ENCODE results near the gene RTN4IP1.
"Not testable (repeated sequence)": the region's sequence is repeated elsewhere in the genome, so short reads cannot be mapped to it uniquely, and the experiment has no call there.

The RTN4IP1 gene

GRCh38 chr6:106612671-106613416 lies 16.5 kb downstream of the RTN4IP1 start:
- no peaks in the 10 kb centered on the region for H3K4me1 ChIP-seq (ENCODE audit: insufficient read depth, low read length)
- no peaks in the 10 kb centered on the region for H3K27me3 ChIP-seq (ENCODE audit: control insufficient read depth in 1 of 2, insufficient read depth in 2 of 2, low read length in 2 of 2)
- H3K36me3 ChIP-seq (ENCODE audit: insufficient read depth, low read length) = peaks cover 10% of the 10 kb centered on the region
- no peak overlapping the region for H3K9ac ChIP-seq (ENCODE audit: low read length)
- H3K9me3 ChIP-seq (ENCODE audit: low read length) = no peaks in the 10 kb centered on the region
- H3K4me3 ChIP-seq (ENCODE audit: low read depth in 1 of 2, low read length in 2 of 2) = no peak overlapping the region
- no peak overlapping the region for H3K27ac ChIP-seq (ENCODE audit: low read depth, low read length)

GRCh38 chr6:106611030-106611429 lies 18.3 kb downstream of the RTN4IP1 start:
- Histone ChIP-seq H3K27ac (ENCODE audit: low read depth, low read length) (no peak overlapping the region), H3K4me3 (ENCODE audit: low read depth in 1 of 2, low read length in 2 of 2) (no peak overlapping the region), H3K36me3 (ENCODE audit: insufficient read depth, low read length) (peaks cover 5% of the 10 kb centered on the region), H3K27me3 (ENCODE audit: control insufficient read depth in 1 of 2, insufficient read depth in 2 of 2, low read length in 2 of 2) (no peaks in the 10 kb centered on the region), H3K4me1 (ENCODE audit: insufficient read depth, low read length) (no peaks in the 10 kb centered on the region), H3K9ac (ENCODE audit: low read length) (no peak overlapping the region), H3K9me3 (ENCODE audit: low read length) (no peaks in the 10 kb centered on the region)

DNA sequence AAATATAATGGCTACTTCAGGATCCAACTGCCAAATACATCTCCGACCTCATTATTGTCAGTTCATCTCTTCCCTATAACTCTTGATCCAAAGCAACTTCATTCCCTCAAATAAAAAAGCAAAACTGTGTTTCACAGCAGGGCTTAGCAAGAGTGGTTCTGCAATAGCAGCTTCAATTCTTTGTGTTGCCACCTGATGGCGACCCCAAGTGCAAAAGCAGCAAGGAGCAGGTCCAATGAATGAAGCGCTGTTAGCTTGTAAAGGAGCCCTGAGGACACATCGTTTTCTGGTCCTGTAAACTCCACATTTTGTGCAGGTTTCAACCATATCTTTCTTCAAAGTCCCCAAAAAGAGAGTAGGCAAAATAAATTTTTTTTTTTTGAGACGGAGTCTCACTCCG lies 19.6 kb downstream of the RTN4IP1 start:
- H3K9me3 ChIP-seq (ENCODE audit: low read length) = no peaks in the 10 kb centered on the region
- H3K4me3 ChIP-seq (ENCODE audit: low read depth in 1 of 2, low read length in 2 of 2) = no peak overlapping the region
- H3K4me1 ChIP-seq (ENCODE audit: insufficient read depth, low read length) = no peaks in the 10 kb centered on the region
- H3K27me3 ChIP-seq (ENCODE audit: control insufficient read depth in 1 of 2, insufficient read depth in 2 of 2, low read length in 2 of 2) = no peaks in the 10 kb centered on the region
- no peak overlapping the region for H3K27ac ChIP-seq (ENCODE audit: low read depth, low read length)
- H3K9ac ChIP-seq (ENCODE audit: low read length) = no peak overlapping the region
- H3K36me3 ChIP-seq (ENCODE audit: insufficient read depth, low read length) = peaks cover 5% of the 10 kb centered on the region

GRCh38 chr6:106608080-106608668 lies 21.1 kb downstream of the RTN4IP1 start:
- Histone ChIP-seq H3K27ac (ENCODE audit: low read depth, low read length) (no peak overlapping the region), H3K4me1 (ENCODE audit: insufficient read depth, low read length) (no peaks in the 10 kb centered on the region), H3K9me3 (ENCODE audit: low read length) (no peaks in the 10 kb centered on the region), H3K36me3 (ENCODE audit: insufficient read depth, low read length) (no peaks in the 10 kb centered on the region), H3K4me3 (ENCODE audit: low read depth in 1 of 2, low read length in 2 of 2) (no peak overlapping the region), H3K9ac (ENCODE audit: low read length) (no peak overlapping the region), H3K27me3 (ENCODE audit: control insufficient read depth in 1 of 2, insufficient read depth in 2 of 2, low read length in 2 of 2) (no peaks in the 10 kb centered on the region)

DNA sequence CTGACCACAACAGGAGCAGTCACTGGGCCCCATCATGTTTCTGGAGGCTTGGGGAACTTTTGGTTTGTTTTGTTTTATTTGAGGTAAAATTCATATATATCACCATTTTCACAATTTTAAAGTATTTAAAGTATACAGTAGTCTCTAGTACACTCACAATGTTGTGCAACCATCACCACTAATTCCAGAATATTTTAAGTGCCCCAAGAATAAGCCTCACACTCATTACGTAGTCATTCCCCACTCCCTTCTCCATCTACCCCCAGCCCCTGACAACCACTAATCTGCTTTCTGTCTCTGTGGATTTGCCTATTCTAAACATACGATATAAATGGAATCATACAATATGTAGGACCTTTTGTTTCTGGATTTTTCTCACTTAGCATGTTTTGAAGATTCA lies 29.0 kb downstream of the RTN4IP1 start:
- no peaks in the 10 kb centered on the region for H3K4me1 ChIP-seq (ENCODE audit: insufficient read depth, low read length)
- no peak overlapping the region for H3K9ac ChIP-seq (ENCODE audit: low read length)
- H3K36me3 ChIP-seq (ENCODE audit: insufficient read depth, low read length) = no peaks in the 10 kb centered on the region
- H3K27me3 ChIP-seq (ENCODE audit: control insufficient read depth in 1 of 2, insufficient read depth in 2 of 2, low read length in 2 of 2) = no peaks in the 10 kb centered on the region
- no peaks in the 10 kb centered on the region for H3K9me3 ChIP-seq (ENCODE audit: low read length)
- no peak overlapping the region for H3K27ac ChIP-seq (ENCODE audit: low read depth, low read length)
- H3K4me3 ChIP-seq (ENCODE audit: low read depth in 1 of 2, low read length in 2 of 2) = no peak overlapping the region

DNA sequence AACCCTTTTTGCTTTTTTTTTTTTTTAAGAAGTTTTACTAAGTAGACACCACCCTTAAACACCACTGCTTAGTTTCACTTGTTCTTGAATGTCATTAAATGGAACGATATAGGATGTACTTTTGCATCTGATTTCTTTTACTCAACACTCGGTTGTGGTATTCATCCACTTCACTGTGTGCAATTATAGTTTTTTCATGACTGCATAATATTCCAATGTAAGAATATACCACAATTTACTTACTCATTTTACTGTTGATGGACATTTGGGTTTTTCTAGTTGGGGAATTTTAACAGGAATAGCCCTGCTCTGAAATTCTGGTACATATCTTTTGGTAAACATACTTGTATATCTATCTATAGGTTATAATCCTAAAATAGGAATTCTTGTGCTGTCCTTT lies 29.9 kb downstream of the RTN4IP1 start:
- Histone ChIP-seq H3K9ac (ENCODE audit: low read length) (no peak overlapping the region), H3K27ac (ENCODE audit: low read depth, low read length) (no peak overlapping the region), H3K9me3 (ENCODE audit: low read length) (no peaks in the 10 kb centered on the region), H3K27me3 (ENCODE audit: control insufficient read depth in 1 of 2, insufficient read depth in 2 of 2, low read length in 2 of 2) (no peaks in the 10 kb centered on the region), H3K4me1 (ENCODE audit: insufficient read depth, low read length) (no peaks in the 10 kb centered on the region), H3K4me3 (ENCODE audit: low read depth in 1 of 2, low read length in 2 of 2) (no peak overlapping the region), H3K36me3 (ENCODE audit: insufficient read depth, low read length) (no peaks in the 10 kb centered on the region)

DNA sequence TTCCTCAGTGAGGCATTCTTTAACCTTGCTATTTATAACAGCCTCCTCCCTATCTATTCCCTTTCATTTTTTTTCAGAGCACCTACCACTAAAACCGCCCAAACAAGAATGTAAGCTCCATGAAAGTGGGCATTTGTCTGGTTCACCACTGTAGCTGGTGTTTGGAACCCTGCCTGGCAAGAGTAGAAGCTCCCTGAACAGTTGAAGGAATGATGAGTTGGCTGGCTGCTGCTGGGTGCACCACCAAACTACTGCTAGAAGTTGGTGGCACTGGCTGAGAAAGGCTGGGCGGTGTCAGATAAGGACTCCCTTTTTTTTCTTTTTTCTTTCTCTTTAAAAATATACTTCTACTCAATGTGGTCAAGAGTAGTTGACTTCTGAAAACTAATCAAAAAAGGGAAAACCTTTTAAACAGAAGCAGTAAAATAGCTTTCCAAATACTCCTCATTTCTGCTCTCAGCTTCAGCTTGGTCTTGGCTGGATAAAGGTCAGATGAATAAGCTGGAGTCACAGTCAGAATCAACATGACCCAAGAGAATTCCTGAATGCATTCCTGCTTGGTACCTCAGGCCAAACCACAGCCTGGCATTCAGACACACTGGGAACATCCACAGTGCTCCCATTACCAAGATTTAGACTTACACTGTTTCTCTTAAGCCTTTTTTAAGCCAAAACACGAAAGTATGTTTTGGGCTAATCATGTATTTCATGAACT lies 38.0 kb downstream of the RTN4IP1 start:
- no peak overlapping the region for H3K4me3 ChIP-seq (ENCODE audit: low read depth in 1 of 2, low read length in 2 of 2)
- no peak overlapping the region for H3K27ac ChIP-seq (ENCODE audit: low read depth, low read length)
- H3K9ac ChIP-seq (ENCODE audit: low read length) = no peak overlapping the region
- H3K9me3 ChIP-seq (ENCODE audit: low read length) = no peaks in the 10 kb centered on the region
- no peaks in the 10 kb centered on the region for H3K4me1 ChIP-seq (ENCODE audit: insufficient read depth, low read length)
- no peaks in the 10 kb centered on the region for H3K27me3 ChIP-seq (ENCODE audit: control insufficient read depth in 1 of 2, insufficient read depth in 2 of 2, low read length in 2 of 2)
- H3K36me3 ChIP-seq (ENCODE audit: insufficient read depth, low read length) = peaks cover 4% of the 10 kb centered on the region

DNA sequence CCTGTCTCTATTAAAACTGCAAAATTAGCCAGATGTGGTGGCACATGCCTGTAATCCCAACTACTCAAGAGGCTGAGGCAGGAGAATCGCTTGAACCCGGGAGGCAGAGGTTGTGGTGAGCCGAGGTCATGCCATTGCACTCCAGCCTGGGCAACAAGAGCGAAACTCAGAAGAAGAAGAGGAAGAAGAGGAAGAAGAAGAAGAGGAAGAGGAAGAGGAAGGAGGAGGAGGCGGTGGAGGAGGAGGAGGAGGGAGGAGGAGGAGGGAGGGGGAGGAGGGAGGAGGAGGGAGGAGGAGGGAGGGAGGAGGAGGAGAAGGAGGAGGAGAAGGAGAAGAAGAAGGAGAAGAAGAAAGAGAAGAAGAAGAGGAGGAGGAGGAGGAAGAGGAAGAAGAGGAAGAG lies 40.4 kb downstream of the RTN4IP1 start:
- not testable (repeated sequence) for H3K9ac ChIP-seq (ENCODE audit: low read length); H3K4me3 ChIP-seq (ENCODE audit: low read depth in 1 of 2, low read length in 2 of 2); H3K4me1 ChIP-seq (ENCODE audit: insufficient read depth, low read length); H3K9me3 ChIP-seq (ENCODE audit: low read length); H3K27me3 ChIP-seq (ENCODE audit: control insufficient read depth in 1 of 2, insufficient read depth in 2 of 2, low read length in 2 of 2); H3K36me3 ChIP-seq (ENCODE audit: insufficient read depth, low read length); H3K27ac ChIP-seq (ENCODE audit: low read depth, low read length)

DNA sequence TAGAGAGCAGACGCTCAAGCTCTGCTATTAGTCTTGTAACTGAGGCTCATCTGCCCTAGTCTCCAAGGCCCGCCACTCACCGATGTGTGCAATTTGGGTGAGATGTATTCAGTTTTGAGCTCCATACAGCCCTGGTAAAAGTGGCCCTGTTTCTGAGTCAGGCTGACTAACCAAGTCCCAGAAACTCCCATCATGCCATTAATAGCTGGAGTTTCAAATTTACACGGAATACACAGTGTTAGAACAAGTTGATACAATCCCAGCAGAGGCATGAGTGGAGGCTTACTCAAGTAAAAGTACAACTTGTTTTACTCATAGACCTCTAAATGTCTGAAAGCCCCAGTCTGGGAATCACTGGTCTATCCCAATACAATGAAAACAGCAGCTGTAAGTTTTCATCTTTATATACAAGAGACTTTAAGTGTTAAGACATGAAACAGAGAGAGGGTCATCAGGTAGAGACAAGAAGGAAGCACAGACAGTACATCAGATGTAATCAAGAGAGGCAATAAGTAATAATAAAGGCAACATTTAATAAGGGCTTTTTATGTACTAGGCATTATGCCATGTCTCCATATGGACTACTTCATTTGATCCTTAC lies 42.4 kb downstream of the RTN4IP1 start:
- Histone ChIP-seq H3K27ac (ENCODE audit: low read depth, low read length) (no peak overlapping the region), H3K4me3 (ENCODE audit: low read depth in 1 of 2, low read length in 2 of 2) (no peak overlapping the region), H3K4me1 (ENCODE audit: insufficient read depth, low read length) (no peaks in the 10 kb centered on the region), H3K27me3 (ENCODE audit: control insufficient read depth in 1 of 2, insufficient read depth in 2 of 2, low read length in 2 of 2) (no peaks in the 10 kb centered on the region), H3K9me3 (ENCODE audit: low read length) (no peaks in the 10 kb centered on the region), H3K36me3 (ENCODE audit: insufficient read depth, low read length) (peaks cover 12% of the 10 kb centered on the region), H3K9ac (ENCODE audit: low read length) (no peak overlapping the region)

- Histone ChIP-seq H3K9ac (ENCODE audit: low read length) (no peak overlapping the region), H3K27me3 (ENCODE audit: control insufficient read depth in 1 of 2, insufficient read depth in 2 of 2, low read length in 2 of 2) (no peaks in the 10 kb centered on the region), H3K36me3 (ENCODE audit: insufficient read depth, low read length) (peaks cover 7% of the 10 kb centered on the region), H3K4me1 (ENCODE audit: insufficient read depth, low read length) (no peaks in the 10 kb centered on the region), H3K27ac (ENCODE audit: low read depth, low read length) (no peak overlapping the region), H3K9me3 (ENCODE audit: low read length) (no peaks in the 10 kb centered on the region), H3K4me3 (ENCODE audit: low read depth in 1 of 2, low read length in 2 of 2) (no peak overlapping the region)
Observed at GRCh38 chr6:106581468-106581867, 47.8 kb downstream of the RTN4IP1 start.

DNA sequence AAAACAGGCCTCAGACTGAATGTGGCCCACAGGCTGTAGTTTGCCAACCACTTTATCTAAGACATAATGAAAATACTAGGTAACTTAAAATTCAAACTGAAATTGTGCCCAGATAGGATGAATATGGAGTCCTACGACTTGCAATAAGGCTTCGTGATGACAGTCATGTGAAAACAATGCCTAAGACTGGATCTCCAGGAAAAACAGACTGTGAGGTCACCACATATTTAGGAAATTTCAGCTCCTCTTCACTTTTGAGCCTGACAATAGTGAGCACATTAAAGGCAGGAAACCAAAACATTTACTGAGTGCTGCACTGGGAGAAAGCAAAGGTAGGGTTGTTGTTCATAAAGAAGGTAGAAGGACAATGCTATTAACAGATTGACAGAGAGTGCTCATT lies 50.0 kb downstream of the RTN4IP1 start:
- H3K9me3 ChIP-seq (ENCODE audit: low read length) = no peaks in the 10 kb centered on the region
- H3K27me3 ChIP-seq (ENCODE audit: control insufficient read depth in 1 of 2, insufficient read depth in 2 of 2, low read length in 2 of 2) = no peaks in the 10 kb centered on the region
- no peak overlapping the region for H3K9ac ChIP-seq (ENCODE audit: low read length)
- H3K36me3 ChIP-seq (ENCODE audit: insufficient read depth, low read length) = peaks cover 7% of the 10 kb centered on the region
- no peak overlapping the region for H3K4me3 ChIP-seq (ENCODE audit: low read depth in 1 of 2, low read length in 2 of 2)
- H3K27ac ChIP-seq (ENCODE audit: low read depth, low read length) = no peak overlapping the region
- H3K4me1 ChIP-seq (ENCODE audit: insufficient read depth, low read length) = peaks cover 12% of the 10 kb centered on the region
